GM12878 (cell line): ENCODE data around the gene LIN54. TPM values are rescaled to one million over a fixed set of nuclear protein-coding genes. Genes with fewer than 3 reads are reported as not detected.

Experiments
- ATAC-seq: fragments of 200-7000 bp; cut with Tn5 transposase; 3 replicates; pipeline ENCODE4 v1.9.1; 2020; ENCODE audit warnings: mild to moderate bottlenecking, moderate library complexity
- BruUV-seq: library from RNA; stranded (reverse); fragments of 400-500 nt; replicated peaks from 2 replicates; lab custom pipeline; 2021; lab: Mats Ljungman, UMichigan
- CTCF ChIA-PET: fragments of 300-600 bp; sonication (Branson Sonifier 250); formaldehyde crosslinking; extraction: SDS; loops from one replicate; lab custom pipeline; 2021; ENCODE audit warnings: inconsistent platforms; lab: Yijun Ruan, JAX
- POLR2A ChIA-PET: fragments of 350-600 bp; formaldehyde crosslinking; extraction: SDS; loops from one replicate; lab custom pipeline; 2021; ENCODE audit warnings: inconsistent platforms; lab: Charles Lee
- RAD21 ChIA-PET: fragments of 300-600 bp; sonication (Branson Sonifier 250); formaldehyde crosslinking; loops from one replicate; lab custom pipeline; 2023; ENCODE audit warnings: antibody characterized with exemption; ENCODE audit not compliant: unreplicated experiment; lab: Charles Lee
- SMC1A ChIA-PET: fragments of 300-600 bp; sonication (Branson Sonifier 250); formaldehyde crosslinking; loops from one replicate; lab custom pipeline; 2023; ENCODE audit not compliant: unreplicated experiment, uncharacterized antibody; lab: Charles Lee
- DNase-seq: peaks from one replicate; pipeline ENCODE4 v3.0.0-alpha.2; 2011; ENCODE audit warnings: low read depth, low spot score
- FAIRE-seq: peaks from 3 replicates; lab custom pipeline; 2011; peaks lifted over from hg19 to GRCh38; lab: Jason Lieb, UNC
- H2AFZ ChIP-seq: 2 replicates; pipeline ENCODE4 v1.6.0; 2011; ENCODE audit warnings: low read depth, low read length, control low read depth; ENCODE audit not compliant: control insufficient read depth
- H3K27ac ChIP-seq: 2 replicates; pipeline ENCODE4 v1.5.1; 2011; ENCODE audit warnings: control low read depth; ENCODE audit not compliant: control insufficient read depth, insufficient read depth
- H3K27me3 ChIP-seq, 2 experiments: replicated peaks in 1 of 2; 2 replicates each; pipeline versions ENCODE4 v1.6.0 to v1.6.1; 2011; ENCODE audit warnings: low read length in 1 of 2; ENCODE audit not compliant: control insufficient read depth in 2 of 2, insufficient read depth in 2 of 2
- H3K36me3 ChIP-seq, 2 experiments: 2 replicates each; pipeline ENCODE4 v1.5.1; 2011; ENCODE audit warnings: low read length in 1 of 2; ENCODE audit not compliant: control insufficient read depth in 2 of 2, insufficient read depth in 2 of 2
- H3K4me1 ChIP-seq: 2 replicates; pipeline ENCODE4 v1.6.1; 2011; ENCODE audit warnings: mild to moderate bottlenecking, low read length, moderate library complexity, mixed read lengths; ENCODE audit not compliant: control insufficient read depth, insufficient read depth
- H3K4me2 ChIP-seq: 2 replicates; pipeline ENCODE4 v1.6.0; 2011; ENCODE audit warnings: control low read depth; ENCODE audit not compliant: control insufficient read depth, insufficient read depth
- H3K4me3 ChIP-seq: fragments of 200-600 bp; sonication (generic); 2 replicates; pipeline ENCODE4 v1.5.1; 2016
- H3K79me2 ChIP-seq: 2 replicates; pipeline ENCODE4 v1.6.0; 2011; ENCODE audit warnings: low read length; ENCODE audit not compliant: control insufficient read depth, insufficient read depth
- H3K9ac ChIP-seq: 2 replicates; pipeline ENCODE4 v1.8.0; 2011; ENCODE audit warnings: low read length, control low read depth, mixed read lengths; ENCODE audit not compliant: control insufficient read depth, insufficient read depth
- H3K9me3 ChIP-seq: replicated peaks from 3 replicates; pipeline ENCODE4 v1.5.1; 2011; ENCODE audit warnings: mild to moderate bottlenecking, low read length; ENCODE audit not compliant: control insufficient read depth, insufficient read depth
- H4K20me1 ChIP-seq: 2 replicates; pipeline ENCODE4 v1.6.0; 2011; ENCODE audit not compliant: control insufficient read depth, insufficient read depth
- BCL11A ChIP-seq: IDR thresholded peaks from 2 replicates; pipeline ENCODE4 v1.6.1; 2011; ENCODE audit warnings: low read depth, low read length
- CBFB ChIP-seq: IDR thresholded peaks from 2 replicates; pipeline ENCODE4 v1.6.1; 2016; ENCODE audit warnings: antibody characterized with exemption, low read depth
- ETV6 ChIP-seq, 2 experiments: fragments of 450-650 bp in 1 of 2; IDR thresholded peaks in 1 of 2; conservative IDR thresholded peaks in 1 of 2; 2 replicates each; pipeline ENCODE4 v1.6.1; 2014; ENCODE audit warnings: antibody characterized with exemption in 1 of 2, borderline replicate concordance in 1 of 2, low read depth in 1 of 2, mild to moderate bottlenecking in 1 of 2, moderate library complexity in 1 of 2
- IRF3 ChIP-seq: fragments of 450-650 bp; IDR thresholded peaks from 2 replicates; pipeline ENCODE4 v1.6.1; 2014; ENCODE audit warnings: mild to moderate bottlenecking
- MLLT1 ChIP-seq: fragments of 450-650 bp; IDR thresholded peaks from 2 replicates; pipeline ENCODE4 v1.6.1; 2016; ENCODE audit warnings: mild to moderate bottlenecking
- NFYA ChIP-seq: IDR thresholded peaks from 2 replicates; pipeline ENCODE4 v1.6.1; 2011; ENCODE audit warnings: low read depth, mild to moderate bottlenecking, low read length, improper control_type of control experiment, borderline replicate concordance
- RUNX3 ChIP-seq: IDR thresholded peaks from 2 replicates; pipeline ENCODE4 v1.6.1; 2012; ENCODE audit warnings: low read length, inconsistent platforms
- SMAD1 ChIP-seq: fragments of 450-650 bp; IDR thresholded peaks from 2 replicates; pipeline ENCODE4 v1.6.1; 2018; ENCODE audit warnings: mild to moderate bottlenecking, low read depth; ENCODE audit not compliant: partially characterized antibody
- SMAD5 ChIP-seq: IDR thresholded peaks from 2 replicates; pipeline ENCODE4 v1.6.1; 2016; ENCODE audit warnings: antibody characterized with exemption, low read depth
- SRF ChIP-seq, 2 experiments: IDR thresholded peaks; 2 replicates each; pipeline ENCODE4 v1.6.1; 2011; ENCODE audit warnings: low read depth in 2 of 2, low read length in 2 of 2, mild to moderate bottlenecking in 1 of 2, moderate library complexity in 1 of 2
- TCF12 ChIP-seq: IDR thresholded peaks from 2 replicates; pipeline ENCODE4 v1.6.1; 2011; ENCODE audit warnings: low read depth, mild to moderate bottlenecking, low read length
- WGBS: methylation state at CpG from one replicate; pipeline ENCODE4 v1.1.6; 2016; ENCODE audit warnings: low lambda C conversion rate; ENCODE audit not compliant: insufficient replicate concordance, insufficient coverage; ENCODE audit errors: missing lambda C conversion rate; 5-methylcytosine and 5-hydroxymethylcytosine counted together
- in situ Hi-C: fragments of 300-500 bp; cut with MboI; formaldehyde crosslinking; loops from 9 replicates; pipeline ENCODE4 v1.14.3; 2018; ENCODE audit warnings: mixed read lengths
- intact Hi-C: fragments of 100-400 bp; cut with micrococcal nuclease; formaldehyde crosslinking; loops from one replicate; pipeline ENCODE4 v1.14.2; 2022; ENCODE audit not compliant: unreplicated experiment
- polyA plus RNA-seq, 11 experiments: library from polyadenylated mRNA; depleted of rRNA in 4 of 11; unstranded in 6 of 11; stranded (reverse) in 5 of 11; fragments of >200 nt; fragmentation: Nextera tagmentation in 4 of 11; fragmentation: Illumina TruSeq in 1 of 11; extraction: Ambion mirVana in 4 of 11; extraction: Trizol in 1 of 11; gene quantifications; 1 replicate in 1 of 11; 2 replicates in 10 of 11; pipeline versions ENCODE4 v1.2.1 to v1.2.3, GENCODE V29; 2011 to 2016; ENCODE audit warnings: inconsistent platforms in 2 of 11, missing spikeins in 2 of 11, low read depth in 1 of 11
- total RNA-seq, 4 experiments: library from RNA; depleted of rRNA in 3 of 4; stranded (reverse); fragments of >200 nt in 3 of 4; fragmentation: Illumina TruSeq in 1 of 4; extraction: Trizol in 1 of 4; gene quantifications; 2 replicates each; pipeline versions ENCODE4 v1.2.1 to v1.2.3, GENCODE V29; 2013 to 2021

The LIN54 gene
- total and polyA plus RNA-seq, 10 of the 15 experiments (the other 5 are each of a cell fraction or from before 2014, with no cell fraction given): 1.5 to 20.4 (median 12.2) TPM

GRCh38 chr4:83002329-83002728 lies 8.3 kb downstream of the LIN54 start:
- in situ Hi-C loops: no loop called here
- Histone ChIP-seq H4K20me1 (no peaks in the 10 kb centered on the region), H3K4me3 (no peak overlapping the region), H3K79me2 (peaks cover 39% of the 10 kb centered on the region), H3K9me3 (no peaks in the 10 kb centered on the region), H3K4me2 (no peak overlapping the region), H2AFZ (no peak overlapping the region), H3K4me1 (no peaks in the 10 kb centered on the region), H3K27ac (no peak overlapping the region), H3K9ac (no peak overlapping the region), H3K36me3 (no peaks in the 10 kb centered on the region), H3K27me3 (no peaks in the 10 kb centered on the region)
- TF ChIP-seq BCL11A (no peak), SMAD1 (no peak), CBFB (no peak), RUNX3 (no peak), MLLT1 (no peak)
- ChIA-PET SMC1A (no interaction called here), POLR2A (interaction anchor here (0.9 kb wide), 1 partner anchor 11 kb away, joined by 3 read pairs; no protein-coding TSS in a partner anchor), CTCF (no interaction called here), RAD21 (no interaction called here)
- no TSS peak for BruUV-seq
- intact Hi-C loops: no loop called here
- ATAC-seq (no peak), DNase-seq (no peak), FAIRE-seq (no peak)
- WGBS: 83% methylated on average over 3 of the region's 3 CpGs

- no peak overlapping the region for H3K27ac ChIP-seq
- H3K9ac ChIP-seq: no peak overlapping the region
- no TSS peak for BruUV-seq
- TF ChIP-seq SRF (IDR thresholded peaks at IDR 0.05; ENCODE audit: low read depth in 2 of 2, low read length in 2 of 2) (no peak), IRF3 (no peak), NFYA (no peak), BCL11A (no peak), SMAD5 (no peak), TCF12 (no peak), CBFB (no peak), ETV6 (conservative IDR thresholded peaks at IDR 0.05 in 1 of 2, IDR thresholded peaks at IDR 0.05 in 1 of 2; ENCODE audit: borderline replicate concordance in 1 of 2, low read depth in 1 of 2) (no peak)
- peaks cover 28% of the 10 kb centered on the region for H3K79me2 ChIP-seq
- H3K4me1 ChIP-seq: no peaks in the 10 kb centered on the region
- FAIRE-seq (no peak), DNase-seq (no peak), ATAC-seq (0 out of 3 replicates have a peak, but pooled peaks have one; percentile 39)
- H3K36me3 ChIP-seq: no peaks in the 10 kb centered on the region
- H3K9me3 ChIP-seq: no peaks in the 10 kb centered on the region
- no peaks in the 10 kb centered on the region for H3K27me3 ChIP-seq
- CTCF ChIA-PET: interaction anchor here (1.3 kb wide), 1 partner anchor 12 kb away, joined by 3 read pairs; the partner anchor contains the start of gene LIN54
- POLR2A ChIA-PET: interaction anchor here (1.0 kb wide), 1 partner anchor 8 kb away, joined by 3 read pairs; no protein-coding TSS in a partner anchor
- H2AFZ ChIP-seq: no peak overlapping the region
- no peak overlapping the region for H3K4me3 ChIP-seq
- RAD21 ChIA-PET: interaction anchor here (1.2 kb wide), 1 partner anchor 13 kb away, joined by 4 read pairs; no protein-coding TSS in a partner anchor
- in situ Hi-C loops (no loop called here), intact Hi-C loops (no loop called here)
- H4K20me1 ChIP-seq: no peaks in the 10 kb centered on the region
- SMC1A ChIA-PET: interaction anchor here (1.2 to 1.7 kb wide), 5 partner anchors 9 to 31 kb away, joined by 3 to 5 read pairs (median 3); no protein-coding TSS in a partner anchor
- H3K4me2 ChIP-seq: no peak overlapping the region
These were observed 11.7 kb downstream of the LIN54 start for GRCh38 chr4:82998898-82999297.
